Measurements from ENCODE around the gene PRKCA. TPM values are rescaled to one million over a fixed set of nuclear protein-coding genes. Genes with fewer than 3 reads are reported as not detected.
"Not testable (repeated sequence)": the region's sequence is repeated elsewhere in the genome, so short reads cannot be mapped to it uniquely, and the experiment has no call there.

Gene PRKCA
- total RNA-seq, 1 experiment from 2014 or later, result 12.7 TPM

GRCh38 chr17:66290101-66290722 is 12.2 kb upstream of the PRKCA start:
- no peak for DNase-seq (ENCODE audit: low spot score)

- DNase-seq (ENCODE audit: low spot score), result no peak
Observed at GRCh38 chr17:66292353-66292752, 10.1 kb upstream of the PRKCA start.

GRCh38 chr17:66296289-66296725 is 6.1 kb upstream of the PRKCA start:
- DNase-seq (ENCODE audit: low spot score), result no peak

GRCh38 chr17:66297443-66297842 is 5.0 kb upstream of the PRKCA start:
- not testable (repeated sequence) for DNase-seq (ENCODE audit: low spot score)

- no peak for DNase-seq (ENCODE audit: low spot score)
Observed at GRCh38 chr17:66299711-66300110, 2.7 kb upstream of the PRKCA start.

GRCh38 chr17:66300956-66301355 is 1.5 kb upstream of the PRKCA start:
- DNase-seq (ENCODE audit: low spot score), result no peak

GRCh38 chr17:66301367-66301863 is 998 bp upstream of the PRKCA start:
- no peak for DNase-seq (ENCODE audit: low spot score)

GRCh38 chr17:66302761-66303626 is 581 bp downstream of the PRKCA start:
- peak; percentile 78 for DNase-seq (ENCODE audit: low spot score)

GRCh38 chr17:66304304-66305174 is 2.1 kb downstream of the PRKCA start:
- peak; percentile 58 for DNase-seq (ENCODE audit: low spot score)

- no peak for DNase-seq (ENCODE audit: low spot score)
Observed at GRCh38 chr17:66306446-66306845, 4.0 kb downstream of the PRKCA start.

GRCh38 chr17:66307257-66307656 is 4.8 kb downstream of the PRKCA start:
- no peak for DNase-seq (ENCODE audit: low spot score)

GRCh38 chr17:66308856-66309255 is 6.4 kb downstream of the PRKCA start:
- no peak for DNase-seq (ENCODE audit: low spot score)

GRCh38 chr17:66309793-66310192 is 7.4 kb downstream of the PRKCA start:
- no peak for DNase-seq (ENCODE audit: low spot score)

- DNase-seq (ENCODE audit: low spot score), result no peak
Observed at GRCh38 chr17:66310528-66311148, 8.2 kb downstream of the PRKCA start.

GRCh38 chr17:66312912-66313311 is 10.5 kb downstream of the PRKCA start:
- DNase-seq (ENCODE audit: low spot score), result no peak

- no peak for DNase-seq (ENCODE audit: low spot score)
Observed at GRCh38 chr17:66313325-66313724, 10.9 kb downstream of the PRKCA start.

- no peak for DNase-seq (ENCODE audit: low spot score)
Observed at GRCh38 chr17:66313995-66314659, 11.7 kb downstream of the PRKCA start.

- DNase-seq (ENCODE audit: low spot score), result no peak
Observed at GRCh38 chr17:66317629-66318028, 15.2 kb downstream of the PRKCA start.

GRCh38 chr17:66319226-66319625 is 16.8 kb downstream of the PRKCA start:
- no peak for DNase-seq (ENCODE audit: low spot score)

GRCh38 chr17:66322764-66323163 is 20.4 kb downstream of the PRKCA start:
- no peak for DNase-seq (ENCODE audit: low spot score)
